ENCODE results near the gene ARFGAP3.

GRCh38 chr22:42834177-42834949 lies 22.7 kb downstream of the ARFGAP3 start:
- TF ChIP-seq, protein P1, sequence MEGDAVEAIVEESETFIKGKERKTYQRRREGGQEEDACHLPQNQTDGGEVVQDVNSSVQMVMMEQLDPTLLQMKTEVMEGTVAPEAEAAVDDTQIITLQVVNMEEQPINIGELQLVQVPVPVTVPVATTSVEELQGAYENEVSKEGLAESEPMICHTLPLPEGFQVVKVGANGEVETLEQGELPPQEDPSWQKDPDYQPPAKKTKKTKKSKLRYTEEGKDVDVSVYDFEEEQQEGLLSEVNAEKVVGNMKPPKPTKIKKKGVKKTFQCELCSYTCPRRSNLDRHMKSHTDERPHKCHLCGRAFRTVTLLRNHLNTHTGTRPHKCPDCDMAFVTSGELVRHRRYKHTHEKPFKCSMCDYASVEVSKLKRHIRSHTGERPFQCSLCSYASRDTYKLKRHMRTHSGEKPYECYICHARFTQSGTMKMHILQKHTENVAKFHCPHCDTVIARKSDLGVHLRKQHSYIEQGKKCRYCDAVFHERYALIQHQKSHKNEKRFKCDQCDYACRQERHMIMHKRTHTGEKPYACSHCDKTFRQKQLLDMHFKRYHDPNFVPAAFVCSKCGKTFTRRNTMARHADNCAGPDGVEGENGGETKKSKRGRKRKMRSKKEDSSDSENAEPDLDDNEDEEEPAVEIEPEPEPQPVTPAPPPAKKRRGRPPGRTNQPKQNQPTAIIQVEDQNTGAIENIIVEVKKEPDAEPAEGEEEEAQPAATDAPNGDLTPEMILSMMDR (IDR thresholded peaks at IDR 0.05; ENCODE audit: borderline replicate concordance, extremely low read depth, low read length, poor library complexity, severe bottlenecking): no peak
- no peak for TF ChIP-seq EZH2 (IDR thresholded peaks at IDR 0.05; ENCODE audit: borderline replicate concordance, low read depth, low read length, severe bottlenecking)
